Stimulated activated memory B cell treated with anti-CD40 and anti-IgM and Interleukin-4, amounts not matched to agents 10 μg/mL and 1 μg/mL and 100 μg/mL, for 72 hours (primary cell): ENCODE measurements around the gene SLX4.

Experiments used
- ATAC-seq: fragments of 150-1000 bp; cut with Tn5 transposase; 2 replicates; pipeline ENCODE4 v1.10.0; 2021
- H3K27ac Mint-ChIP-seq: one replicate; pipeline ENCODE4 v1.8.0; 2022; ENCODE audit warnings: mild to moderate bottlenecking, mixed read lengths
- H3K27me3 Mint-ChIP-seq: one replicate; pipeline ENCODE4 v1.8.0; 2022; ENCODE audit warnings: mixed read lengths
- H3K36me3 Mint-ChIP-seq: one replicate; pipeline ENCODE4 v1.8.0; 2022; ENCODE audit warnings: mixed read lengths
- H3K4me1 Mint-ChIP-seq: one replicate; pipeline ENCODE4 v1.8.0; 2022; ENCODE audit warnings: mixed read lengths
- H3K4me3 Mint-ChIP-seq: one replicate; pipeline ENCODE4 v1.8.0; 2022; ENCODE audit warnings: mild to moderate bottlenecking, moderate library complexity, mixed read lengths
- H3K9me3 Mint-ChIP-seq: one replicate; pipeline ENCODE4 v1.8.0; 2022; ENCODE audit warnings: mixed read lengths

The SLX4 gene

GRCh38 chr16:3596101-3596861 lies 15.1 kb downstream of the SLX4 start:
- no peaks in the 10 kb centered on the region for H3K27me3 Mint-ChIP-seq
- peaks cover 51% of the 10 kb centered on the region for H3K36me3 Mint-ChIP-seq
- no peak overlapping the region for H3K4me3 Mint-ChIP-seq
- H3K9me3 Mint-ChIP-seq = no peaks in the 10 kb centered on the region
- H3K27ac Mint-ChIP-seq = no peak overlapping the region
- no peaks in the 10 kb centered on the region for H3K4me1 Mint-ChIP-seq
- no peak for ATAC-seq

- ATAC-seq = no peak
- Mint-ChIP-seq H3K27ac (no peak overlapping the region), H3K9me3 (no peaks in the 10 kb centered on the region), H3K36me3 (peaks cover 53% of the 10 kb centered on the region), H3K27me3 (no peaks in the 10 kb centered on the region), H3K4me3 (no peak overlapping the region), H3K4me1 (no peaks in the 10 kb centered on the region)
Measured at GRCh38 chr16:3595521-3596021, 15.8 kb downstream of the SLX4 start.

- Mint-ChIP-seq H3K27ac (no peak overlapping the region), H3K4me1 (no peaks in the 10 kb centered on the region), H3K36me3 (peaks cover 56% of the 10 kb centered on the region), H3K4me3 (no peak overlapping the region), H3K9me3 (no peaks in the 10 kb centered on the region), H3K27me3 (no peaks in the 10 kb centered on the region)
- ATAC-seq = no peak
Measured at GRCh38 chr16:3595110-3595486, 16.3 kb downstream of the SLX4 start.

GRCh38 chr16:3594316-3595109 lies 16.9 kb downstream of the SLX4 start:
- Mint-ChIP-seq H3K36me3 (peaks cover 55% of the 10 kb centered on the region), H3K4me3 (no peak overlapping the region)

GRCh38 chr16:3592559-3592958 lies 18.8 kb downstream of the SLX4 start:
- Mint-ChIP-seq H3K27me3 (no peaks in the 10 kb centered on the region), H3K9me3 (no peaks in the 10 kb centered on the region), H3K4me3 (no peak overlapping the region), H3K27ac (no peak overlapping the region), H3K4me1 (peaks cover 8% of the 10 kb centered on the region), H3K36me3 (peaks cover 52% of the 10 kb centered on the region)
- no peak for ATAC-seq

More at GRCh38 chr16:3594316-3595109, 16.9 kb downstream of the SLX4 start:
- Mint-ChIP-seq H3K27ac (no peak overlapping the region), H3K4me1 (no peaks in the 10 kb centered on the region), H3K9me3 (no peaks in the 10 kb centered on the region), H3K27me3 (no peaks in the 10 kb centered on the region)
- no peak for ATAC-seq

GRCh38 chr16:3591991-3592390 lies 19.4 kb downstream of the SLX4 start:
- H3K27ac Mint-ChIP-seq = no peak overlapping the region
- peaks cover 14% of the 10 kb centered on the region for H3K4me1 Mint-ChIP-seq
- no peaks in the 10 kb centered on the region for H3K9me3 Mint-ChIP-seq
- no peak for ATAC-seq
- no peak overlapping the region for H3K4me3 Mint-ChIP-seq
- H3K27me3 Mint-ChIP-seq = no peaks in the 10 kb centered on the region
- peaks cover 47% of the 10 kb centered on the region for H3K36me3 Mint-ChIP-seq

- Mint-ChIP-seq H3K27ac (no peak overlapping the region), H3K36me3 (peaks cover 46% of the 10 kb centered on the region), H3K4me1 (peaks cover 19% of the 10 kb centered on the region), H3K9me3 (no peaks in the 10 kb centered on the region), H3K27me3 (no peaks in the 10 kb centered on the region), H3K4me3 (no peak overlapping the region)
- no peak for ATAC-seq
Measured at GRCh38 chr16:3591436-3591803, 20.0 kb downstream of the SLX4 start.

- Mint-ChIP-seq H3K27ac (peak overlapping the region; percentile 37), H3K27me3 (no peaks in the 10 kb centered on the region)
- no peak for ATAC-seq
Measured at GRCh38 chr16:3590736-3591435, 20.5 kb downstream of the SLX4 start.

GRCh38 chr16:3589991-3590701 lies 21.3 kb downstream of the SLX4 start:
- Mint-ChIP-seq H3K4me1 (peaks cover 19% of the 10 kb centered on the region), H3K36me3 (peaks cover 38% of the 10 kb centered on the region), H3K27ac (peak overlapping the region; percentile 37), H3K9me3 (no peaks in the 10 kb centered on the region), H3K4me3 (no peak overlapping the region), H3K27me3 (no peaks in the 10 kb centered on the region)
- no peak for ATAC-seq

More at GRCh38 chr16:3590736-3591435, 20.5 kb downstream of the SLX4 start:
- H3K4me3 Mint-ChIP-seq = no peak overlapping the region
- H3K9me3 Mint-ChIP-seq = no peaks in the 10 kb centered on the region
- peaks cover 45% of the 10 kb centered on the region for H3K36me3 Mint-ChIP-seq
- H3K4me1 Mint-ChIP-seq = peaks cover 19% of the 10 kb centered on the region

GRCh38 chr16:3589441-3589921 lies 21.9 kb downstream of the SLX4 start:
- no peak overlapping the region for H3K27ac Mint-ChIP-seq
- no peaks in the 10 kb centered on the region for H3K9me3 Mint-ChIP-seq
- no peak for ATAC-seq
- peaks cover 19% of the 10 kb centered on the region for H3K4me1 Mint-ChIP-seq
- H3K36me3 Mint-ChIP-seq = peaks cover 31% of the 10 kb centered on the region
- H3K4me3 Mint-ChIP-seq = no peak overlapping the region
- no peaks in the 10 kb centered on the region for H3K27me3 Mint-ChIP-seq

- Mint-ChIP-seq H3K27me3 (no peaks in the 10 kb centered on the region), H3K4me3 (no peak overlapping the region), H3K4me1 (peaks cover 19% of the 10 kb centered on the region), H3K9me3 (no peaks in the 10 kb centered on the region), H3K27ac (no peak overlapping the region), H3K36me3 (peaks cover 31% of the 10 kb centered on the region)
- ATAC-seq = no peak
Measured at GRCh38 chr16:3589001-3589400, 22.4 kb downstream of the SLX4 start.

GRCh38 chr16:3587547-3588110 lies 23.8 kb downstream of the SLX4 start:
- Mint-ChIP-seq H3K4me1 (peaks cover 19% of the 10 kb centered on the region), H3K27ac (peak overlapping the region; percentile 84), H3K36me3 (peaks cover 38% of the 10 kb centered on the region), H3K27me3 (no peaks in the 10 kb centered on the region), H3K9me3 (no peaks in the 10 kb centered on the region), H3K4me3 (no peak overlapping the region)
- ATAC-seq = peak; percentile 80

GRCh38 chr16:3584412-3584811 lies 27.0 kb downstream of the SLX4 start:
- Mint-ChIP-seq H3K4me3 (no peak overlapping the region), H3K9me3 (no peaks in the 10 kb centered on the region), H3K27ac (no peak overlapping the region), H3K36me3 (peaks cover 27% of the 10 kb centered on the region), H3K4me1 (peaks cover 34% of the 10 kb centered on the region), H3K27me3 (no peaks in the 10 kb centered on the region)
- ATAC-seq = no peak

GRCh38 chr16:3583303-3584038 lies 27.9 kb downstream of the SLX4 start:
- H3K4me3 Mint-ChIP-seq = no peak overlapping the region
- no peaks in the 10 kb centered on the region for H3K27me3 Mint-ChIP-seq
- no peaks in the 10 kb centered on the region for H3K9me3 Mint-ChIP-seq
- H3K27ac Mint-ChIP-seq = no peak overlapping the region
- peaks cover 22% of the 10 kb centered on the region for H3K36me3 Mint-ChIP-seq
- no peak for ATAC-seq
- peaks cover 43% of the 10 kb centered on the region for H3K4me1 Mint-ChIP-seq
